Thoracic aorta (tissue), 2 donors: Measurements from ENCODE around the gene RBMS1. TPM values are rescaled to one million over a fixed set of nuclear protein-coding genes. Genes with fewer than 3 reads are reported as not detected.

Experiments
- ATAC-seq: fragments of 150-250 bp; one replicate; pipeline ENCODE4 v1.8.0; 2017; ENCODE audit warnings: low read depth; ENCODE audit not compliant: insufficient number of reproducible peaks, low FRiP score
- DNase-seq: peaks from one replicate; pipeline ENCODE4 v3.0.0-alpha.2; 2020; ENCODE audit warnings: low spot score
- H3K27ac ChIP-seq, 2 donors: fragments of 200-600 bp; sonication (generic); 1 replicate in 1 of 2; 2 replicates in 1 of 2; pipeline ENCODE4 v1.5.1; 2016; ENCODE audit warnings: mild to moderate bottlenecking in 2 of 2, moderate library complexity in 2 of 2
- H3K27me3 ChIP-seq: fragments of 200-600 bp; sonication (generic); replicated peaks from 2 replicates; pipeline ENCODE4 v1.6.0; 2016; ENCODE audit warnings: mild to moderate bottlenecking; ENCODE audit not compliant: insufficient read depth
- H3K36me3 ChIP-seq: fragments of 200-600 bp; sonication (generic); one replicate; pipeline ENCODE4 v1.5.1; 2016
- H3K4me1 ChIP-seq, 2 donors: fragments of 200-600 bp; sonication (generic); 1 replicate in 1 of 2; 2 replicates in 1 of 2; pipeline versions ENCODE4 v1.5.1 to v1.6.0; 2016; ENCODE audit warnings: low read depth in 2 of 2, mild to moderate bottlenecking in 1 of 2; ENCODE audit not compliant: control insufficient read depth in 1 of 2
- H3K4me3 ChIP-seq: fragments of 200-600 bp; sonication (generic); 2 replicates; pipeline ENCODE4 v1.5.1; 2016; ENCODE audit warnings: mild to moderate bottlenecking
- H3K9me3 ChIP-seq: fragments of 200-600 bp; sonication (generic); 2 replicates; pipeline ENCODE4 v1.5.1; 2016
- CTCF ChIP-seq: fragments of 200-600 bp; sonication (generic); IDR thresholded peaks from one replicate; pipeline ENCODE4 v1.5.1; 2019; ENCODE audit warnings: antibody characterized with exemption
- total RNA-seq, 2 donors: library from RNA; depleted of rRNA; stranded (reverse); fragments of >200 nt; gene quantifications; one replicate each; pipeline versions ENCODE4 v1.1.0 to v1.2.3, GENCODE V29; 2016

Gene RBMS1
- total RNA-seq, 2 donors from 2014 or later = 98.7 to 179 TPM

- DNase-seq (no peak), ATAC-seq (no peak)
- H3K36me3 ChIP-seq = no peaks in the 10 kb centered on the region
- H3K27me3 ChIP-seq = no peaks in the 10 kb centered on the region
- H3K27ac ChIP-seq = no peak overlapping the region
- peaks cover 24 to 73% of the 10 kb centered on the region in 2 donors for H3K4me1 ChIP-seq
- H3K9me3 ChIP-seq = no peaks in the 10 kb centered on the region
- no peak overlapping the region for H3K4me3 ChIP-seq
- TF ChIP-seq CTCF = no peak
These were observed 203.8 kb downstream of the RBMS1 start for GRCh38 chr2:160289831-160290230.

- peaks cover 22 to 66% of the 10 kb centered on the region in 2 donors for H3K4me1 ChIP-seq
These were observed 204.5 kb downstream of the RBMS1 start for GRCh38 chr2:160289126-160289525.

GRCh38 chr2:160288324-160288723, 205.3 kb downstream of the RBMS1 start:
- peak overlapping the region; percentile 18 to 33 for H3K27ac ChIP-seq
- H3K4me1 ChIP-seq = peaks cover 16 to 58% of the 10 kb centered on the region in 2 donors
- no peak for TF ChIP-seq CTCF
- no peak for DNase-seq
- no peaks in the 10 kb centered on the region for H3K9me3 ChIP-seq
- peaks cover 4% of the 10 kb centered on the region for H3K36me3 ChIP-seq
- no peak overlapping the region for H3K4me3 ChIP-seq
- H3K27me3 ChIP-seq = no peaks in the 10 kb centered on the region
- ATAC-seq = no peak

More at GRCh38 chr2:160289126-160289525, 204.5 kb downstream of the RBMS1 start:
- no peak for TF ChIP-seq CTCF
- no peak overlapping the region for H3K4me3 ChIP-seq
- no peak for DNase-seq
- peaks cover 4% of the 10 kb centered on the region for H3K36me3 ChIP-seq
- no peaks in the 10 kb centered on the region for H3K9me3 ChIP-seq
- H3K27ac ChIP-seq = peak overlapping the region in 1 of 2 donors; percentile 33
- H3K27me3 ChIP-seq = no peaks in the 10 kb centered on the region
- no peak for ATAC-seq

- ATAC-seq = no peak
- Histone ChIP-seq H3K4me3 (no peak overlapping the region), H3K27ac (no peak overlapping the region), H3K9me3 (no peaks in the 10 kb centered on the region), H3K36me3 (peaks cover 4% of the 10 kb centered on the region), H3K27me3 (no peaks in the 10 kb centered on the region), H3K4me1 (peaks cover 14 to 50% of the 10 kb centered on the region in 2 donors)
- no peak for TF ChIP-seq CTCF
- DNase-seq = no peak
These were observed 206.1 kb downstream of the RBMS1 start for GRCh38 chr2:160287476-160287875.

- Histone ChIP-seq H3K27ac (no peak overlapping the region), H3K4me3 (no peak overlapping the region), H3K36me3 (peaks cover 4% of the 10 kb centered on the region), H3K4me1 (peaks cover 14 to 42% of the 10 kb centered on the region in 2 donors), H3K9me3 (no peaks in the 10 kb centered on the region), H3K27me3 (no peaks in the 10 kb centered on the region)
- no peak for TF ChIP-seq CTCF
- DNase-seq = no peak
- ATAC-seq = no peak
These were observed 207.1 kb downstream of the RBMS1 start for GRCh38 chr2:160286551-160286950.
